Glomerular visceral epithelial cell (primary cell): ENCODE measurements around the gene PLGRKT.
A peak's percentile ranks its signal among the peaks of the same experiment; 100 is the strongest.
"Not testable (repeated sequence)": the region's sequence is repeated elsewhere in the genome, so short reads cannot be mapped to it uniquely, and the experiment has no call there.

Experiments
- DNase-seq: peaks from one replicate; pipeline ENCODE4 v3.0.0-alpha.2; 2016; ENCODE audit errors: extremely low spot score

Gene PLGRKT

GRCh38 chr9:5430912-5431311 lies 6.8 kb downstream of the PLGRKT start:
- DNase-seq, result no peak

- no peak for DNase-seq
Observed at GRCh38 chr9:5429873-5430564, 7.7 kb downstream of the PLGRKT start.

- DNase-seq, result no peak
Observed at GRCh38 chr9:5428794-5429528, 8.8 kb downstream of the PLGRKT start.

GRCh38 chr9:5428172-5428571 lies 9.6 kb downstream of the PLGRKT start:
- no peak for DNase-seq

- no peak for DNase-seq
Observed at GRCh38 chr9:5427005-5427404, 10.7 kb downstream of the PLGRKT start.

- DNase-seq, result peak; percentile 33
Observed at GRCh38 chr9:5425006-5425628, 12.6 kb downstream of the PLGRKT start.

GRCh38 chr9:5422276-5422675 lies 15.4 kb downstream of the PLGRKT start:
- no peak for DNase-seq

- DNase-seq, result no peak
Observed at GRCh38 chr9:5421163-5421562, 16.6 kb downstream of the PLGRKT start.

GRCh38 chr9:5419987-5420386 lies 17.7 kb downstream of the PLGRKT start:
- DNase-seq, result no peak

GRCh38 chr9:5418481-5418880 lies 19.2 kb downstream of the PLGRKT start:
- DNase-seq, result no peak

GRCh38 chr9:5416953-5417352 lies 20.8 kb downstream of the PLGRKT start:
- DNase-seq, result no peak

GRCh38 chr9:5408596-5408995 lies 29.1 kb downstream of the PLGRKT start:
- no peak for DNase-seq

- no peak for DNase-seq
Observed at GRCh38 chr9:5402217-5402616, 35.5 kb downstream of the PLGRKT start.

- DNase-seq, result not testable (repeated sequence)
Observed at GRCh38 chr9:5397547-5397946, 40.2 kb downstream of the PLGRKT start.

- no peak for DNase-seq
Observed at GRCh38 chr9:5395428-5395827, 42.3 kb downstream of the PLGRKT start.

- DNase-seq, result not testable (repeated sequence)
Observed at GRCh38 chr9:5393976-5394375, 43.7 kb downstream of the PLGRKT start.

- DNase-seq, result no peak
Observed at GRCh38 chr9:5393497-5393896, 44.2 kb downstream of the PLGRKT start.

GRCh38 chr9:5392285-5392684 lies 45.4 kb downstream of the PLGRKT start:
- no peak for DNase-seq

- peak; percentile 89 for DNase-seq
Observed at GRCh38 chr9:5389109-5389732, 48.5 kb downstream of the PLGRKT start.

- peak; percentile 66 for DNase-seq
Observed at GRCh38 chr9:5388026-5388819, 49.5 kb downstream of the PLGRKT start.

GRCh38 chr9:5384436-5384835 lies 53.3 kb downstream of the PLGRKT start:
- no peak for DNase-seq

GRCh38 chr9:5382479-5382878 lies 55.2 kb downstream of the PLGRKT start:
- DNase-seq, result no peak
